Right atrium auricular region (tissue), 2 donors: ENCODE data around the gene PCNX4. TPM values are rescaled to one million over a fixed set of nuclear protein-coding genes. Genes with fewer than 3 reads are reported as not detected.

Experiments used
- DNase-seq: peaks from one replicate; pipeline ENCODE4 v3.0.0-alpha.2; 2019; ENCODE audit warnings: low spot score
- H3K27ac ChIP-seq, 2 donors: fragments of 200-600 bp; sonication (generic); 1 replicate in 1 of 2; 2 replicates in 1 of 2; pipeline ENCODE4 v1.5.1; 2016 to 2019
- H3K27me3 ChIP-seq, 2 donors: fragments of 200-600 bp; sonication (generic); one replicate each; pipeline versions ENCODE4 v1.5.1 to v1.6.0; 2017 to 2019
- H3K36me3 ChIP-seq: fragments of 200-600 bp; sonication (generic); one replicate; pipeline ENCODE4 v1.5.1; 2016
- H3K4me1 ChIP-seq, 2 donors: fragments of 200-600 bp; sonication (generic); one replicate each; pipeline versions ENCODE4 v1.5.1 to v1.6.0; 2017 to 2019
- H3K4me3 ChIP-seq, 2 donors: fragments of 200-600 bp; sonication (generic); 1 replicate in 1 of 2; 2 replicates in 1 of 2; pipeline ENCODE4 v1.5.1; 2017 to 2019; ENCODE audit warnings: mild to moderate bottlenecking in 1 of 2, moderate library complexity in 1 of 2
- H3K9me3 ChIP-seq, 2 donors: fragments of 200-600 bp; sonication (generic); one replicate each; pipeline ENCODE4 v1.5.1; 2019
- CTCF ChIP-seq, 2 donors: fragments of 200-600 bp; sonication (generic); IDR thresholded peaks; one replicate each; pipeline ENCODE4 v1.5.1; 2019; ENCODE audit warnings: antibody characterized with exemption in 2 of 2
- total RNA-seq, 2 donors: library from RNA; depleted of rRNA; stranded (reverse); fragments of >200 nt; gene quantifications; one replicate each; pipeline ENCODE4 v1.1.0, GENCODE V29; 2016

The PCNX4 gene
- total RNA-seq, 2 donors from 2014 or later, result 63.2 to 65.0 TPM

- Histone ChIP-seq H3K4me1 (no peaks in the 10 kb centered on the region), H3K36me3 (peaks cover 2% of the 10 kb centered on the region), H3K4me3 (no peak overlapping the region), H3K27ac (no peak overlapping the region), H3K9me3 (no peaks in the 10 kb centered on the region), H3K27me3 (no peaks in the 10 kb centered on the region)
- no peak for TF ChIP-seq CTCF (IDR thresholded peaks at IDR 0.05)
- no peak for DNase-seq
These were observed 41.8 kb downstream of the PCNX4 start for GRCh38 chr14:60133487-60133886.

- TF ChIP-seq CTCF (IDR thresholded peaks at IDR 0.05), result no peak
- no peak for DNase-seq
- Histone ChIP-seq H3K9me3 (no peaks in the 10 kb centered on the region), H3K4me1 (no peaks in the 10 kb centered on the region), H3K4me3 (no peak overlapping the region), H3K27ac (no peak overlapping the region), H3K27me3 (no peaks in the 10 kb centered on the region), H3K36me3 (no peaks in the 10 kb centered on the region)
These were observed 43.0 kb downstream of the PCNX4 start for GRCh38 chr14:60134702-60135101.

GRCh38 chr14:60151715-60152114, 60.0 kb downstream of the PCNX4 start:
- DNase-seq, result peak; percentile 90
- no peak overlapping the region for H3K4me3 ChIP-seq
- TF ChIP-seq CTCF (IDR thresholded peaks at IDR 0.05), result no peak
- peak overlapping the region; percentile 47 to 71 for H3K27ac ChIP-seq
- H3K27me3 ChIP-seq, result no peaks in the 10 kb centered on the region
- no peaks in the 10 kb centered on the region for H3K9me3 ChIP-seq
- H3K4me1 ChIP-seq, result peaks cover 0 to 20% of the 10 kb centered on the region in 2 donors
- H3K36me3 ChIP-seq, result peaks cover 51% of the 10 kb centered on the region

GRCh38 chr14:60153991-60154390, 62.3 kb downstream of the PCNX4 start:
- TF ChIP-seq CTCF (IDR thresholded peaks at IDR 0.05), result no peak
- DNase-seq, result no peak
- Histone ChIP-seq H3K4me3 (no peak overlapping the region), H3K27me3 (no peaks in the 10 kb centered on the region), H3K4me1 (peaks cover 0 to 20% of the 10 kb centered on the region in 2 donors), H3K36me3 (peaks cover 39% of the 10 kb centered on the region), H3K27ac (no peak overlapping the region), H3K9me3 (no peaks in the 10 kb centered on the region)

GRCh38 chr14:60154671-60155070, 62.9 kb downstream of the PCNX4 start:
- no peak overlapping the region for H3K27ac ChIP-seq
- H3K27me3 ChIP-seq, result no peaks in the 10 kb centered on the region
- peaks cover 0 to 20% of the 10 kb centered on the region in 2 donors for H3K4me1 ChIP-seq
- H3K4me3 ChIP-seq, result no peak overlapping the region
- H3K9me3 ChIP-seq, result no peaks in the 10 kb centered on the region
- no peak for DNase-seq
- no peak for TF ChIP-seq CTCF (IDR thresholded peaks at IDR 0.05)
- peaks cover 33% of the 10 kb centered on the region for H3K36me3 ChIP-seq

GRCh38 chr14:60160422-60160821, 68.7 kb downstream of the PCNX4 start:
- H3K9me3 ChIP-seq, result no peaks in the 10 kb centered on the region
- H3K4me1 ChIP-seq, result peaks cover 0 to 14% of the 10 kb centered on the region in 2 donors
- H3K27ac ChIP-seq, result peak overlapping the region in 1 of 2 donors; percentile 3
- DNase-seq, result no peak
- no peaks in the 10 kb centered on the region for H3K27me3 ChIP-seq
- no peaks in the 10 kb centered on the region for H3K36me3 ChIP-seq
- H3K4me3 ChIP-seq, result no peak overlapping the region
- TF ChIP-seq CTCF (IDR thresholded peaks at IDR 0.05), result no peak
